Suprapubic skin (tissue), 4 donors: ENCODE data around the gene PTCH1. TPM values are rescaled to one million over a fixed set of nuclear protein-coding genes. Genes with fewer than 3 reads are reported as not detected.

Experiments used
- DNase-seq, 2 donors: peaks; one replicate each; pipeline ENCODE4 v3.0.0-alpha.2; 2019; ENCODE audit warnings: low spot score in 2 of 2
- H3K27ac ChIP-seq: fragments of 200-600 bp; sonication (generic); one replicate; pipeline ENCODE4 v1.5.1; 2019
- H3K27me3 ChIP-seq: fragments of 200-600 bp; sonication (generic); one replicate; pipeline ENCODE4 v1.5.1; 2019
- H3K36me3 ChIP-seq: fragments of 200-600 bp; sonication (generic); one replicate; pipeline ENCODE4 v1.5.1; 2019
- H3K4me1 ChIP-seq: fragments of 200-600 bp; sonication (generic); one replicate; pipeline ENCODE4 v1.5.1; 2019
- H3K4me3 ChIP-seq: fragments of 200-600 bp; sonication (generic); one replicate; pipeline ENCODE4 v1.5.1; 2019; ENCODE audit warnings: mild to moderate bottlenecking
- H3K9me3 ChIP-seq: fragments of 200-600 bp; sonication (generic); one replicate; pipeline ENCODE4 v1.5.1; 2019
- EP300 ChIP-seq: sonication (generic); formaldehyde crosslinking; IDR thresholded peaks from one replicate; pipeline ENCODE4 v1.6.1; 2017; ENCODE audit warnings: antibody characterized with exemption
- POLR2A ChIP-seq, 2 donors: fragments of 450-650 bp; IDR thresholded peaks; one replicate each; pipeline ENCODE4 v1.6.1; 2017; ENCODE audit warnings: antibody characterized with exemption in 2 of 2, mild to moderate bottlenecking in 2 of 2, moderate library complexity in 2 of 2
- POLR2AphosphoS5 ChIP-seq, 3 donors: sonication (generic); formaldehyde crosslinking; IDR thresholded peaks; one replicate each; pipeline ENCODE4 v1.6.1; 2017; ENCODE audit warnings: antibody characterized with exemption in 3 of 3
- WGBS: methylation state at CpG from one replicate; pipeline ENCODE4 v1.1.5; 2018; 5-methylcytosine and 5-hydroxymethylcytosine counted together
- total RNA-seq, 4 donors: library from RNA; depleted of rRNA; stranded (reverse); fragments of >200 nt; gene quantifications; one replicate each; pipeline ENCODE4 v1.1.0, GENCODE V29; 2016
- TF ChIP-seq, protein P1 (sequence below), 2 donors: fragments of 200-600 bp in 1 of 2; fragments of 450-650 bp in 1 of 2; sonication (generic) in 1 of 2; IDR thresholded peaks; one replicate each; pipeline ENCODE4 v1.5.1; 2016 to 2019; ENCODE audit warnings: antibody characterized with exemption in 2 of 2, mild to moderate bottlenecking in 1 of 2, moderate library complexity in 1 of 2

Gene PTCH1
- total RNA-seq, 4 donors from 2014 or later = 9.9 to 59.0 (median 27.9) TPM

DNA sequence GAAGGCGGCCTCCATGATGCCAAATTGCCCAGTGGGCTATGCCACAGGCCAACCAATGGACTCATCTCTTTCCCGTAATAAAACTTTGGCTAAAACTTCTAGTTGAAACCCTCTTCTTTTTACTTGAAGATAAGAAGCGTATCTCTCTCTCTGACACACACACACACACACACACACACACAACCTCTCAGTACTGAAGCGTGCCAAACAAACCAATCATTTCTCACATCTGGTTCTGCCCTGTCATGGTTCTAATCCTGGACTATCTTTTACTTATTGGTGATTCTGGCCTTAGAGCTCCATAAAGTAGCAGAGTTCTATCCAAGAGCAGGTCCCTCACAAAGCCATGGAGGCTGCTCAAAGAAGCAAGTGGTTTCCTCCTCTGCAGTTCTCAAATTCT lies 64.6 kb downstream of the PTCH1 start:
- TF ChIP-seq, protein P1, sequence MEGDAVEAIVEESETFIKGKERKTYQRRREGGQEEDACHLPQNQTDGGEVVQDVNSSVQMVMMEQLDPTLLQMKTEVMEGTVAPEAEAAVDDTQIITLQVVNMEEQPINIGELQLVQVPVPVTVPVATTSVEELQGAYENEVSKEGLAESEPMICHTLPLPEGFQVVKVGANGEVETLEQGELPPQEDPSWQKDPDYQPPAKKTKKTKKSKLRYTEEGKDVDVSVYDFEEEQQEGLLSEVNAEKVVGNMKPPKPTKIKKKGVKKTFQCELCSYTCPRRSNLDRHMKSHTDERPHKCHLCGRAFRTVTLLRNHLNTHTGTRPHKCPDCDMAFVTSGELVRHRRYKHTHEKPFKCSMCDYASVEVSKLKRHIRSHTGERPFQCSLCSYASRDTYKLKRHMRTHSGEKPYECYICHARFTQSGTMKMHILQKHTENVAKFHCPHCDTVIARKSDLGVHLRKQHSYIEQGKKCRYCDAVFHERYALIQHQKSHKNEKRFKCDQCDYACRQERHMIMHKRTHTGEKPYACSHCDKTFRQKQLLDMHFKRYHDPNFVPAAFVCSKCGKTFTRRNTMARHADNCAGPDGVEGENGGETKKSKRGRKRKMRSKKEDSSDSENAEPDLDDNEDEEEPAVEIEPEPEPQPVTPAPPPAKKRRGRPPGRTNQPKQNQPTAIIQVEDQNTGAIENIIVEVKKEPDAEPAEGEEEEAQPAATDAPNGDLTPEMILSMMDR (IDR thresholded peaks at IDR 0.05) = no peak
- TF ChIP-seq EP300 (no peak), POLR2AphosphoS5 (IDR thresholded peaks at IDR 0.05) (no peak), POLR2A (IDR thresholded peaks at IDR 0.05) (no peak)
- Histone ChIP-seq H3K4me3 (no peak overlapping the region), H3K27ac (no peak overlapping the region), H3K4me1 (no peaks in the 10 kb centered on the region), H3K36me3 (peaks cover 87% of the 10 kb centered on the region), H3K9me3 (no peaks in the 10 kb centered on the region), H3K27me3 (no peaks in the 10 kb centered on the region)
- 92% methylated on average over 4 of the region's 4 CpGs for WGBS
- no peak for DNase-seq

DNA sequence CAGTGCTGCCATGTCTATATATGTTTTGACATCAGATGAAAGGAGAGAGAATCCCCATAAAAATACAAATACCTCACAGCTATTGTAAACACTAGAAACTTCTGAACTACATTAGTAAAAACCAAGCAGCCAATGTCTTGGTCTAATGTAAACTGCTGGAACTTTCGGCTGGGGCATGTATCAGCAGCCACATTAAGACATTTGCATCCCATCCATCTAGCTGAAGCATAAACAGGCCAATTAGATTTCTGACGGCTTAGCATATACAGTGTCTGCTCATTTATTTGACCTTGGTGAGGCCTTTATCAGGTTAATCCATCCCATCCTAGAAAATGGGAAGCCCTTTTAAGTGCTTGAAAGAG lies 65.7 kb downstream of the PTCH1 start:
- TF ChIP-seq, protein P1 (IDR thresholded peaks at IDR 0.05) = no peak
- TF ChIP-seq POLR2AphosphoS5 (IDR thresholded peaks at IDR 0.05) (no peak), EP300 (no peak), POLR2A (IDR thresholded peaks at IDR 0.05) (no peak)
- Histone ChIP-seq H3K4me3 (no peak overlapping the region), H3K36me3 (peaks cover 87% of the 10 kb centered on the region), H3K9me3 (no peaks in the 10 kb centered on the region), H3K27me3 (no peaks in the 10 kb centered on the region), H3K4me1 (no peaks in the 10 kb centered on the region), H3K27ac (no peak overlapping the region)
- 92% methylated on average over 2 of the region's 2 CpGs for WGBS
- DNase-seq = no peak

DNA sequence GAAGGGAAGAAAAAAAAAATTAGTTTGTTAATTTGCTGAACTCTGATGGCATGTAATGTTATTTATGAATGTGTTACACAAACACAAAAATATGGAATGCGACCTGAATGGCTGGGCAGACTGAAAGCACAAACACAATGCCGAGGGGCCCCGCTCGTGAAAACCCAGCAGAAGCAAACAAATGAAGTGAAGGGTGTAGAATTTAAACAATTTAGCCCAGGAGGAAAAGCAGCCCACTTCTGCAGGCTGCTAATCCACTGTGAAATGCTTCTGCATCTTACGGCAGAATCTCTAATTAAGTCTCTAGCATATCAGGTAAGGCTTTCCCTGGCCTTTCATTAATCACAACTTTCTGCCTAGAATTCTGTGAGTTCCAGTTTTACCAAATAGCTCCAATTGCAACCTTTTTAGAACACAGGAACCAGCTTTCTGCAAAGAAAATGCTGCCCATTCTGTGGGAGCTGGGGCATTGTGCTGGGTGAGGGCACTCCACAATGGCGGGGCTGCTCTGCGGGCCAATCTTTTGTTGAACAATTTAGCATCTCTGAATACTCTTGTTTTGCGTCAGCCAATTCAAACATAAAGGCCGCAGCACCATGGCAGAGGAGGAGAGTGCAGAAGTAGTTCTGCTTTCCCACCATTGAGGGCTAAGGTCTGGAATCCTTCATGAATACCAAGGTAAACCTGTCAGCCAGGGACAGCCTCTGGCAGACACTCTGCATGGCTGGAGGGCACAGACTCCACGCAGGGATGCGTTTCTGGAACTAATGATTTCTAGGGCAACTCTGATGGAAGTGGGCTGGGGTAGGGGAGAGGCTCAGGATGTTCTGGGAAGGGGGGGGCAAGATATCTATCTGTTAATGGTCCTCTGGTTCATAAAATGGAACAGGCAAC lies 66.4 kb downstream of the PTCH1 start:
- Histone ChIP-seq H3K4me1 (no peaks in the 10 kb centered on the region), H3K9me3 (no peaks in the 10 kb centered on the region), H3K36me3 (peaks cover 87% of the 10 kb centered on the region), H3K27ac (no peak overlapping the region), H3K4me3 (no peak overlapping the region), H3K27me3 (no peaks in the 10 kb centered on the region)
- no peak for DNase-seq
- WGBS = 90% methylated on average over 11 of the region's 11 CpGs
- TF ChIP-seq POLR2A (IDR thresholded peaks at IDR 0.05) = no peak
- TF ChIP-seq, protein P1 (IDR thresholded peaks at IDR 0.05) = no peak
- TF ChIP-seq EP300 = no peak
- no peak for TF ChIP-seq POLR2AphosphoS5 (IDR thresholded peaks at IDR 0.05)

DNA sequence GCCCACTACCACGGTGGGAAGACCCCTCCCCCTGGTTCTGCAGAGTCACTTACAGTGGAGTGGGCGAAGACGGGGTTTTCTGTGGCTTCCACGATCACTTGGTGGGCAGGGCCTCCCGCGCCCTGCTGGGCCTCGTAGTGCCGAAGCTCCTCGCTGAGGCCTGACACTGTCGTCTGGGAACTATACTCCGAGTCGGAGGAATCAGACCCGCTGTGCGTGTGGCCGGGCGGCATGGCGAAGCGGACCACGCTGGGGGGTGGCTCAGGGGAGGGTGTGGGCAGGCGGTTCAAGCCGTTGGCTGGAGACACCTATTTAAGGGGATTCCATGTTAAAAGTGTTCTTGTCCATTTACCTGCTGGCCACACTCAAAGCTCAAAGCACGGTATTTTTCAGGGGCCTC lies 67.8 kb downstream of the PTCH1 start:
- 92% methylated on average over 22 of the region's 22 CpGs for WGBS
- peaks cover 88% of the 10 kb centered on the region for H3K36me3 ChIP-seq
- no peaks in the 10 kb centered on the region for H3K4me1 ChIP-seq
- H3K27me3 ChIP-seq = no peaks in the 10 kb centered on the region
- H3K27ac ChIP-seq = no peak overlapping the region
- no peaks in the 10 kb centered on the region for H3K9me3 ChIP-seq
- H3K4me3 ChIP-seq = no peak overlapping the region
- TF ChIP-seq POLR2A (IDR thresholded peaks at IDR 0.05) (no peak), EP300 (no peak), POLR2AphosphoS5 (IDR thresholded peaks at IDR 0.05) (no peak)
- TF ChIP-seq, protein P1 (IDR thresholded peaks at IDR 0.05) = no peak
- no peak for DNase-seq

DNA sequence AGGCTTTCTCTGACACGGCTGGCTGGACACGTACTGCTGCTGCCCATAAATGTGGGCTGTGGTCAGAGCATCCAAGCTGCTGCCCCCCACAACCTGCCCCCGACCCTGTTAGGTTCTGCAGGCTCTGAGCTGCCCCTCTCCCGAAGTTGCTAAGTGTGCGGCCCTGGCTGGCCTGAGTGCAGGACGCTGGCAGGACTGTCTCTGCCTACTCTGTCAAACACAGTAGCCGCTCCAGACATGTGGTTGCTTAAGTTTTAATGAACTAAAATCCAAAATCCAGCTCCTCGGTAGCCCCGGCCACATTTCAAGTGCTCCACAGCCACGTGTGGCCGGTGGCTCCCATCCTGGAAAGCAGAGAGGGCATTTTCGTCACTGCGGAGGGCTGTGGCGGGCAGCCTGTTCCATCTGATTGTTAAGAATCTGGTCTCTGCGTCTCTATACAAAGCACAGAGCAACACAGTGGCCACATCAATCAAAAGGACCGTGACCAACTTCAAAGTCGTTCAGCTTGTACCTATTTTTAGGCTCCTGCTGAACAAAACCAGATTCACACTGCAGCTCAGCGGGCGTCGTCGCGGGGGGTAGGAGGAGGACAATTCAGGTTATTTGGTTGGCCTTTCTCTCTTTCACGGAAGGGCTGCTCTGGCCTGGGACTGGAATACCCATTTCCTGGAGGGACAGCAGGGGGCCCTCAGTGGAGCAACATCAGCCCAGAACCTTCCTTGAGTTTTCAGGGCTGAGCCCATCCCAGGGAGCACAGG lies 68.9 kb downstream of the PTCH1 start:
- Histone ChIP-seq H3K27me3 (no peaks in the 10 kb centered on the region), H3K4me1 (no peaks in the 10 kb centered on the region), H3K9me3 (no peaks in the 10 kb centered on the region), H3K36me3 (peaks cover 76% of the 10 kb centered on the region), H3K4me3 (no peak overlapping the region), H3K27ac (no peak overlapping the region)
- DNase-seq = no peak
- WGBS = 88% methylated on average over 23 of the region's 23 CpGs
- TF ChIP-seq EP300 (no peak), POLR2AphosphoS5 (IDR thresholded peaks at IDR 0.05) (no peak)
